ENCODE data around the gene SANBR.
"Not testable (repeated sequence)": the region's sequence is repeated elsewhere in the genome, so short reads cannot be mapped to it uniquely, and the experiment has no call there.

The SANBR gene

GRCh38 chr2:61036643-61037042 lies 29.0 kb upstream of the SANBR start:
- not testable (repeated sequence) for H3K27me3 ChIP-seq (ENCODE audit: control insufficient read depth in 1 of 2, insufficient read depth in 1 of 2, low read length in 2 of 2); H3K4me1 ChIP-seq (ENCODE audit: control insufficient read depth, insufficient read depth, low read depth, low read length); H2BK120ac ChIP-seq (ENCODE audit: low read depth, low read length); H3K23ac ChIP-seq (ENCODE audit: low read length in 2 of 2); H2AFZ ChIP-seq (ENCODE audit: low read depth, low read length); H3K18ac ChIP-seq (ENCODE audit: low read depth in 1 of 2, low read length in 2 of 2); H2AK5ac ChIP-seq (ENCODE audit: low read length, severe bottlenecking); H4K8ac ChIP-seq (ENCODE audit: low read length); DNase-seq; H2BK12ac ChIP-seq (ENCODE audit: low read length in 2 of 2); H3K27ac ChIP-seq (ENCODE audit: low read length, poor library complexity, severe bottlenecking); H3K9me3 ChIP-seq (ENCODE audit: control insufficient read depth, low read length); H3K9ac ChIP-seq (ENCODE audit: low read length); H3K4ac ChIP-seq (ENCODE audit: low read depth in 1 of 2, low read length in 2 of 2); H3K4me2 ChIP-seq (ENCODE audit: low read length, poor library complexity, severe bottlenecking); H2BK5ac ChIP-seq (ENCODE audit: low read depth, low read length, poor library complexity, severe bottlenecking); H4K91ac ChIP-seq (ENCODE audit: low read length); H3K14ac ChIP-seq (ENCODE audit: low read length in 2 of 2); H3K4me3 ChIP-seq (ENCODE audit: insufficient read depth in 1 of 2, low read depth in 1 of 2, low read length in 2 of 2); H2BK15ac ChIP-seq (ENCODE audit: low read depth, poor library complexity, severe bottlenecking)
- WGBS: 100% methylated on average over 2 of the region's 2 CpGs
- Histone ChIP-seq H3K79me1 (replicated peaks; ENCODE audit: low read length, poor library complexity, severe bottlenecking) (peaks cover 13% of the 10 kb centered on the region), H3K36me3 (ENCODE audit: control insufficient read depth in 1 of 2, insufficient read depth in 2 of 2, low read depth in 1 of 2, low read length in 2 of 2) (peaks cover 18 to 38% of the 10 kb centered on the region in 2 experiments)

GRCh38 chr2:61042807-61043206 lies 22.9 kb upstream of the SANBR start:
- H2AFZ ChIP-seq (ENCODE audit: low read depth, low read length): no peak overlapping the region
- H2AK5ac ChIP-seq (ENCODE audit: low read length, severe bottlenecking): no peak overlapping the region
- H3K27me3 ChIP-seq (ENCODE audit: control insufficient read depth in 1 of 2, insufficient read depth in 1 of 2, low read length in 2 of 2): no peaks in the 10 kb centered on the region
- no peak overlapping the region for H4K8ac ChIP-seq (ENCODE audit: low read length)
- no peak overlapping the region for H3K9ac ChIP-seq (ENCODE audit: low read length)
- peaks cover 10% of the 10 kb centered on the region for H3K79me1 ChIP-seq (replicated peaks; ENCODE audit: low read length, poor library complexity, severe bottlenecking)
- no peak overlapping the region for H3K4me2 ChIP-seq (ENCODE audit: low read length, poor library complexity, severe bottlenecking)
- no peak overlapping the region for H3K4ac ChIP-seq (ENCODE audit: low read depth in 1 of 2, low read length in 2 of 2)
- peak overlapping the region in 1 of 2 experiments; percentile 34 for H3K23ac ChIP-seq (ENCODE audit: low read length in 2 of 2)
- H4K91ac ChIP-seq (ENCODE audit: low read length): no peak overlapping the region
- H3K27ac ChIP-seq (ENCODE audit: low read length, poor library complexity, severe bottlenecking): no peak overlapping the region
- WGBS: 100% methylated on average over 2 of the region's 3 CpGs
- no peak overlapping the region for H3K18ac ChIP-seq (ENCODE audit: low read depth in 1 of 2, low read length in 2 of 2)
- no peaks in the 10 kb centered on the region for H3K4me1 ChIP-seq (ENCODE audit: control insufficient read depth, insufficient read depth, low read depth, low read length)
- no peak for DNase-seq
- peaks cover 10 to 27% of the 10 kb centered on the region in 2 experiments for H3K36me3 ChIP-seq (ENCODE audit: control insufficient read depth in 1 of 2, insufficient read depth in 2 of 2, low read depth in 1 of 2, low read length in 2 of 2)
- no peak overlapping the region for H2BK5ac ChIP-seq (ENCODE audit: low read depth, low read length, poor library complexity, severe bottlenecking)
- H2BK12ac ChIP-seq (ENCODE audit: low read length in 2 of 2): no peak overlapping the region
- no peak overlapping the region for H2BK15ac ChIP-seq (ENCODE audit: low read depth, poor library complexity, severe bottlenecking)
- no peak overlapping the region for H3K4me3 ChIP-seq (ENCODE audit: insufficient read depth in 1 of 2, low read depth in 1 of 2, low read length in 2 of 2)
- no peak overlapping the region for H2BK120ac ChIP-seq (ENCODE audit: low read depth, low read length)
- no peak overlapping the region for H3K14ac ChIP-seq (ENCODE audit: low read length in 2 of 2)
- H3K9me3 ChIP-seq (ENCODE audit: control insufficient read depth, low read length): no peaks in the 10 kb centered on the region

GRCh38 chr2:61044636-61045035 lies 21.0 kb upstream of the SANBR start:
- H2BK5ac ChIP-seq (ENCODE audit: low read depth, low read length, poor library complexity, severe bottlenecking): no peak overlapping the region
- H3K79me1 ChIP-seq (replicated peaks; ENCODE audit: low read length, poor library complexity, severe bottlenecking): peaks cover 12% of the 10 kb centered on the region
- no peak overlapping the region for H4K91ac ChIP-seq (ENCODE audit: low read length)
- no peak overlapping the region for H2AK5ac ChIP-seq (ENCODE audit: low read length, severe bottlenecking)
- peaks cover 12 to 43% of the 10 kb centered on the region in 2 experiments for H3K36me3 ChIP-seq (ENCODE audit: control insufficient read depth in 1 of 2, insufficient read depth in 2 of 2, low read depth in 1 of 2, low read length in 2 of 2)
- H2BK15ac ChIP-seq (ENCODE audit: low read depth, poor library complexity, severe bottlenecking): no peak overlapping the region
- no peaks in the 10 kb centered on the region for H3K27me3 ChIP-seq (ENCODE audit: control insufficient read depth in 1 of 2, insufficient read depth in 1 of 2, low read length in 2 of 2)
- no peak overlapping the region for H2AFZ ChIP-seq (ENCODE audit: low read depth, low read length)
- no peak overlapping the region for H3K18ac ChIP-seq (ENCODE audit: low read depth in 1 of 2, low read length in 2 of 2)
- 97% methylated on average over 4 of the region's 4 CpGs for WGBS
- no peak overlapping the region for H3K14ac ChIP-seq (ENCODE audit: low read length in 2 of 2)
- no peak overlapping the region for H4K8ac ChIP-seq (ENCODE audit: low read length)
- H3K27ac ChIP-seq (ENCODE audit: low read length, poor library complexity, severe bottlenecking): no peak overlapping the region
- no peak for DNase-seq
- H3K4me1 ChIP-seq (ENCODE audit: control insufficient read depth, insufficient read depth, low read depth, low read length): no peaks in the 10 kb centered on the region
- no peak overlapping the region for H3K23ac ChIP-seq (ENCODE audit: low read length in 2 of 2)
- H3K4ac ChIP-seq (ENCODE audit: low read depth in 1 of 2, low read length in 2 of 2): no peak overlapping the region
- no peak overlapping the region for H2BK120ac ChIP-seq (ENCODE audit: low read depth, low read length)
- H3K9ac ChIP-seq (ENCODE audit: low read length): no peak overlapping the region
- H3K9me3 ChIP-seq (ENCODE audit: control insufficient read depth, low read length): no peaks in the 10 kb centered on the region
- H3K4me3 ChIP-seq (ENCODE audit: insufficient read depth in 1 of 2, low read depth in 1 of 2, low read length in 2 of 2): no peak overlapping the region
- H3K4me2 ChIP-seq (ENCODE audit: low read length, poor library complexity, severe bottlenecking): no peak overlapping the region
- H2BK12ac ChIP-seq (ENCODE audit: low read length in 2 of 2): no peak overlapping the region

- Histone ChIP-seq H3K18ac (ENCODE audit: low read depth in 1 of 2, low read length in 2 of 2) (no peak overlapping the region), H2BK12ac (ENCODE audit: low read length in 2 of 2) (no peak overlapping the region), H3K9ac (ENCODE audit: low read length) (no peak overlapping the region), H3K23ac (ENCODE audit: low read length in 2 of 2) (no peak overlapping the region), H3K4me2 (ENCODE audit: low read length, poor library complexity, severe bottlenecking) (no peak overlapping the region), H3K14ac (ENCODE audit: low read length in 2 of 2) (no peak overlapping the region), H3K36me3 (ENCODE audit: control insufficient read depth in 1 of 2, insufficient read depth in 2 of 2, low read depth in 1 of 2, low read length in 2 of 2) (peaks cover 12 to 45% of the 10 kb centered on the region in 2 experiments), H3K9me3 (ENCODE audit: control insufficient read depth, low read length) (no peaks in the 10 kb centered on the region), H3K4me1 (ENCODE audit: control insufficient read depth, insufficient read depth, low read depth, low read length) (no peaks in the 10 kb centered on the region), H3K27me3 (ENCODE audit: control insufficient read depth in 1 of 2, insufficient read depth in 1 of 2, low read length in 2 of 2) (no peaks in the 10 kb centered on the region), H4K8ac (ENCODE audit: low read length) (no peak overlapping the region), H3K4ac (ENCODE audit: low read depth in 1 of 2, low read length in 2 of 2) (no peak overlapping the region), H2BK120ac (ENCODE audit: low read depth, low read length) (no peak overlapping the region), H2BK15ac (ENCODE audit: low read depth, poor library complexity, severe bottlenecking) (no peak overlapping the region), H2AK5ac (ENCODE audit: low read length, severe bottlenecking) (no peak overlapping the region), H3K27ac (ENCODE audit: low read length, poor library complexity, severe bottlenecking) (no peak overlapping the region), H4K91ac (ENCODE audit: low read length) (no peak overlapping the region), H2AFZ (ENCODE audit: low read depth, low read length) (no peak overlapping the region), H3K79me1 (replicated peaks; ENCODE audit: low read length, poor library complexity, severe bottlenecking) (peaks cover 12% of the 10 kb centered on the region), H2BK5ac (ENCODE audit: low read depth, low read length, poor library complexity, severe bottlenecking) (no peak overlapping the region), H3K4me3 (ENCODE audit: insufficient read depth in 1 of 2, low read depth in 1 of 2, low read length in 2 of 2) (no peak overlapping the region)
- no CpG with 5 or more reads among the region's 2 CpGs for WGBS
- no peak for DNase-seq
Observed at GRCh38 chr2:61045226-61045625, 20.4 kb upstream of the SANBR start.
